Memory B cell (primary cell): ENCODE data around the gene CDC5L.

Source experiments
- ATAC-seq: fragments of 150-1000 bp; cut with Tn5 transposase; 2 replicates; pipeline ENCODE4 v1.10.0; 2021; ENCODE audit warnings: low read depth, mild to moderate bottlenecking, moderate library complexity
- DNase-seq, 2 donors: peaks; one replicate each; pipeline ENCODE4 v3.0.0; 2022; ENCODE audit warnings: low spot score in 2 of 2
- H3K27ac Mint-ChIP-seq: one replicate; pipeline ENCODE4 v1.8.0; 2022; ENCODE audit warnings: mild to moderate bottlenecking, moderate library complexity, mixed read lengths
- H3K27me3 Mint-ChIP-seq: one replicate; pipeline ENCODE4 v1.8.0; 2022; ENCODE audit warnings: mixed read lengths
- H3K36me3 Mint-ChIP-seq: one replicate; pipeline ENCODE4 v1.8.0; 2022; ENCODE audit warnings: mild to moderate bottlenecking, mixed read lengths
- H3K4me1 Mint-ChIP-seq: one replicate; pipeline ENCODE4 v1.8.0; 2022; ENCODE audit warnings: mixed read lengths
- H3K4me3 Mint-ChIP-seq: one replicate; pipeline ENCODE4 v1.8.0; 2022; ENCODE audit warnings: mild to moderate bottlenecking, moderate library complexity, mixed read lengths
- H3K9me3 Mint-ChIP-seq: one replicate; pipeline ENCODE4 v1.8.0; 2022; ENCODE audit warnings: mixed read lengths

The CDC5L gene

DNA sequence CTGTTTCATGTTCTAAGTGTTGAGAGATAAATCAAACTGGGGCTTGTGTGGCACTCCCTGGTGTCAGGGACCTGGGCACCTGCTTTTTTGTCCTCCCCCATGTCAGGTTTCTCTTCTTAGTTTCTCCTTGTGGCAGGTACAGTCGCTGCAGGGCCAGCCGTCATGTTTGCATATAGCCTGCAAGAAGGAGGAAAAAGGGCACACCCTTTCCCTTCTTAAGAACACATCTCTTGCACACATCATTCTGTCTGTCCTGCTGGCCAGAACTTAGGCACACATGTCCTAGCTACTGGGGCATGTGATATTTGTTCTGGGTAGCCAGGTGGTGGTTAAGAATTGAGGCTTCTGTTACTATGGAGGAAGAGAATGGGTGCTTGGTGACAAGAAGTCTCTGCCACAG lies 27.9 kb downstream of the CDC5L start:
- H3K9me3 Mint-ChIP-seq = peaks cover 1% of the 10 kb centered on the region
- no peaks in the 10 kb centered on the region for H3K27me3 Mint-ChIP-seq
- peak overlapping the region; percentile 21 for H3K4me3 Mint-ChIP-seq
- DNase-seq = no peak
- peaks cover 52% of the 10 kb centered on the region for H3K36me3 Mint-ChIP-seq
- H3K4me1 Mint-ChIP-seq = peaks cover 19% of the 10 kb centered on the region
- H3K27ac Mint-ChIP-seq = peak overlapping the region; percentile 9
- peak; percentile 62 for ATAC-seq

DNA sequence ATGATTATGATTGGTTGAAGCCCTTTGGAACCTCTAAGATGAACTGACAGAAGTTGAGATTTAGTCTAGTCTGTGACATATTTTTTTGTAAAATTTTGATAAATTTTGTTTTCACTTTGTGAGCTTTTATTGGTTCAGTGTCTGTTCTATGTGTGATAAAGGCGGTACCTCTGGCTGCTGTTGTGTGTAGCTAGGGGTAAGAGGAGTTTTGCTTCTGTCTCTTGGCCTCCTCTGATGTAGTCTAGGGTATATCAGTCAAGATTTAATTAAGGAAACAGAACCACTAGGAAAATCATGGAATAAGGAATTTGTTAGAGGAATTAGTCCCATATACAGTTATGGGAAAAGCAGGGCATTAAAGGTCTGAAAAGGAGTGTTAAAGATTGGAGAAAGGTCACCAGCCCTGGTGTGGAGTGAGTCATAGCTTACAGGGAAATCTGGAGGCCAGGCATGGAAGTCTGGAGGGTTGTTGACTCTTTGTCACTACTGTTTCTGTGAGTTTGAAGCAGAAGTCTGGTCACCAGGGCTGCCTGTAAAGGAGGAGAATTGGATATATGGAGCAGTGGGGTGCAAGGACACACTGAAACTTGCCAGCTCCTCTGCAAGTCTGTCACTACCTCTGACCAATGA lies 28.5 kb downstream of the CDC5L start:
- H3K36me3 Mint-ChIP-seq = peaks cover 54% of the 10 kb centered on the region
- ATAC-seq (no peak), DNase-seq (no peak)
- H3K27me3 Mint-ChIP-seq = no peaks in the 10 kb centered on the region
- H3K4me1 Mint-ChIP-seq = peaks cover 18% of the 10 kb centered on the region
- no peak overlapping the region for H3K4me3 Mint-ChIP-seq
- H3K9me3 Mint-ChIP-seq = peaks cover 1% of the 10 kb centered on the region
- H3K27ac Mint-ChIP-seq = no peak overlapping the region

DNA sequence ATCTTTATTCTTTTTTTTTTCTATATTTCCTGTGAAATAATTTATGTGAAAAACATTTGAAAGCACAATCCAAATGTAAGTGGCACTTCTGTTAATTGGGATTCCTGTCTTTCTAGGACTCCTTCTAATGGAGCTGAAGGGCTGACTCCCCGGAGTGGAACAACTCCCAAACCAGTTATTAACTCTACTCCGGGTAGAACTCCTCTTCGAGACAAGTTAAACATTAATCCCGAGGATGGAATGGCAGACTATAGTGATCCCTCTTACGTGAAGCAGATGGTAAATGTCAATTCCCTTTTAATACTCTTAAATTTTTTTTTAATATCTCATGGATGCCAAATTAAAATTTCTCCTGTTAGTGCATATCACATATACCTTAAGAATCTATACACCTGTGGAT lies 35.0 kb downstream of the CDC5L start:
- H3K36me3 Mint-ChIP-seq = peaks cover 38% of the 10 kb centered on the region
- no peak for ATAC-seq
- no peaks in the 10 kb centered on the region for H3K27me3 Mint-ChIP-seq
- H3K4me3 Mint-ChIP-seq = no peak overlapping the region
- H3K4me1 Mint-ChIP-seq = no peaks in the 10 kb centered on the region
- DNase-seq = no peak
- H3K9me3 Mint-ChIP-seq = no peaks in the 10 kb centered on the region
- no peak overlapping the region for H3K27ac Mint-ChIP-seq

DNA sequence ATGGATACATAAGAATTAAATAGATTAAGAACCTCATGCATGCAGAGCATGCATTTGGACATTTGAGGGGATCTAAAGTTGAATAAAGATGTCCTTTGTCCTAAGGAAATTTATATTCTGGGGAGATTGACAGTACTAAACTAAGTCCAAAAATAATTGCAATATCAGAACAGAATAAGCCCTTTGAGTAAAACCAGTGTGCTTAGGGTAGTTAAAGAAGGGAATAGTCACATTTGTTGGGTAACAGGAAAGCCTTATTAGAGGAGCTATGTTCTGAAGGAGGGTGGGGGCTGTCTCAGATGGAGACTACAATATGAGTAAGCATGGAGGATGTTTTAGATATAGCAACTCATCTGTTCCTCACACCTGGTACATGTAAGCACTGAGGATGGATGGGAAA lies 35.8 kb downstream of the CDC5L start:
- Mint-ChIP-seq H3K9me3 (no peaks in the 10 kb centered on the region), H3K27me3 (no peaks in the 10 kb centered on the region), H3K27ac (no peak overlapping the region), H3K4me1 (no peaks in the 10 kb centered on the region), H3K36me3 (peaks cover 36% of the 10 kb centered on the region), H3K4me3 (no peak overlapping the region)
- ATAC-seq (no peak), DNase-seq (no peak)

DNA sequence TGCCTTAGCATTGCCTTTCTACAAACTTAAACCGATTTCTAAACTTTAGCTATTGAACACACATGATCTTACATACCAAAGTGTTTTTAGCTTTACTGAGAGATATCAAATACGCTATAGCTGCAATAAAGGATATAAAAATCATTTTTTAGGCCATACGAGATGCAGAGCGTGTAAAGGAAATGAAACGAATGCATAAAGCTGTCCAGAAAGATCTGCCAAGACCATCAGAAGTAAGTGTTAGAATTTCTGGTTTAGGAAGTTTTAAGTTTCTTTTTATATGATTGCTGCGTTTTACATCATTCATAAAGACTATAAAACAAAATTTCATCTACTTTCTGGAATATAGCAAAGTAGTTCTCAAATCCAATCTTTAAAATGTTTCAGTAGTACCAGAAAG lies 38.4 kb downstream of the CDC5L start:
- Mint-ChIP-seq H3K9me3 (no peaks in the 10 kb centered on the region), H3K27ac (no peak overlapping the region), H3K4me3 (no peak overlapping the region), H3K27me3 (no peaks in the 10 kb centered on the region), H3K36me3 (peaks cover 35% of the 10 kb centered on the region), H3K4me1 (no peaks in the 10 kb centered on the region)
- DNase-seq = no peak
- ATAC-seq = no peak

DNA sequence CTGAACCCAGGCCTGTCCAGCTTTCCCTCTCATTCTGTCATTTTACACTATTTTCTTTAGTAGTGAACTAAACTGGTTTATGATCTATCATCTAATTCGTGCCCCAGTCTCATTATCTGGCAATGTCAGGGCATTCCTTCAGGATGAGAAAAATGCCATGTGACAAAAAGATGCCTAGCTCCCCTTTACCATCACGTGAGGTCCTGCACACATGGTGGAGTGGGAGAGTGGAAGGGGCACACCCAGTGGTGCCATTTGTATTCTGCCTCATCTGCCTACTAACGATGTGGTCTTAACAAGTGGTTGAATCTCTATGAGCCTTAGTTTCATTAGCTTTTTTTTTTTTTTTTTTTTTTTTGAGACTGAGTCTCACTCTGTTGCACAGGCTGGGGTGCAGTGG lies 41.2 kb downstream of the CDC5L start:
- ATAC-seq = no peak
- no peaks in the 10 kb centered on the region for H3K9me3 Mint-ChIP-seq
- no peaks in the 10 kb centered on the region for H3K27me3 Mint-ChIP-seq
- H3K4me1 Mint-ChIP-seq = peaks cover 2% of the 10 kb centered on the region
- H3K27ac Mint-ChIP-seq = no peak overlapping the region
- no peak overlapping the region for H3K4me3 Mint-ChIP-seq
- DNase-seq = no peak
- H3K36me3 Mint-ChIP-seq = peaks cover 28% of the 10 kb centered on the region

DNA sequence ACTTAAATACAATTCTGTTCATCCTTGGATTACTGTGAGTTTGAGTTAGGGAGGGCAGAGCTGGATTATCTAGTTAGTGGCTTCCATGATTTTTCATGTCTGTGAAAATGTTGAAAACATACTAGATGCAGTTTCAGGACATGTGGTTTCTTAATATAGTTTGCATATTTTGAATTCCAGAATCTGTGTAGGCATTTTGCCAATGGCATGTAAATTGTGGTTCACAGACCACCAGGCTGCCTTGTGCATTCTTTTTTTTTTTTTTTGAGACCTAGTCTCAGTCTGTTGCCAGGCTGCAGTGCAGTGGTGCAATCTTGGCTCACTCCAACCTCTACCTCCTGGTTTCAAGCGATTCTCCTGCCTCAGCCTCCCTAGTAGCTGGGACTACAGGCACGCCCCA lies 42.8 kb downstream of the CDC5L start:
- H3K27me3 Mint-ChIP-seq = no peaks in the 10 kb centered on the region
- no peak overlapping the region for H3K4me3 Mint-ChIP-seq
- peaks cover 2% of the 10 kb centered on the region for H3K4me1 Mint-ChIP-seq
- H3K27ac Mint-ChIP-seq = no peak overlapping the region
- H3K36me3 Mint-ChIP-seq = peaks cover 25% of the 10 kb centered on the region
- no peak for ATAC-seq
- DNase-seq = no peak
- H3K9me3 Mint-ChIP-seq = no peaks in the 10 kb centered on the region

DNA sequence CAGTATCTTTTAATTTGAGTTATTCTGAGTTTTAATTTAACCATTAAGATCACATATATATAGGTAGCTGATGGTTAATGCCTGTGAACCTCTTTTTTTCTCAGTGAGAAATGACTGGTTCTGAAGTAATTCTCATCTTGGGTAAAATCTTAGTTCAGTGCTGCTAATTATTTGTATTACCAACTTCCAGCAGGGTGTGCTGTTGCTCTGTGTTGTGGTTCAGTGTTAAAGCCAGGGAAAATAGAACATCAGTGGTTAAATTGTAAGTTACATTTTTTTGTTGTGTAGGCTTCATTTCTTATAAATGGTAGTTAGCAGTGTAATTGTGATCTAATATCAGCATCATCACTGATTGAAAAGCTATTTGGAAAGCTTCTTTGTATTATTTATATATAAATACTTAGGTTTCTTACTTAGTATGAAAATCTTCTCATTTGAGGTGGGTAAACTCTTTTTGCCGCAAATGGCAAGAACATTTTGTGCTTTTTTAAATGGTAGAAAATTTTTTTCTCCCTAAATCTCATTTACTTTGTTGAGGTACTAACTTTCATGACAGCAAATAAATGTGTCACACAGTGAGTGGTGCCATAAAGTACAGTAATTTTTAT lies 43.7 kb downstream of the CDC5L start:
- Mint-ChIP-seq H3K27me3 (no peaks in the 10 kb centered on the region), H3K36me3 (peaks cover 20% of the 10 kb centered on the region), H3K27ac (peak overlapping the region; percentile 45)

DNA sequence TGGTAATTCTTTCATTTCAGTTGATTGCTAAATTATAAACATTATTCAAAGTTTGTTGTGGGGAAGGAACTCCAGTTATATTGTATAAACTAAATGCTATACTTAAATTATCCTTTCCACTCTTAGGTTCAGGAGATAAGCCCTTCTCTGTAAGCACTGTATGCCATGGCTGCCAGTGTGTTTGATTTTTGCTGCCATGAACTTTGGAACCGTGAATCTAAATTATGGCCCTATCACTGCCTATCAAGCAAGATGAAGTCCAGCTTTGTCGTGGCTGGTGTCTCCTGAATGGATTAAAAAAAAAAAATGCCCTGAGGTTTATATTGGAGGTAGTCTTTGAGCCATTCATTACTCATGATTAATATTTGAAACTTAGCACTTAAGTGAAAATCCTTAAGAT lies 44.7 kb downstream of the CDC5L start:
- Mint-ChIP-seq H3K36me3 (peaks cover 17% of the 10 kb centered on the region), H3K27me3 (no peaks in the 10 kb centered on the region), H3K4me1 (peaks cover 2% of the 10 kb centered on the region), H3K27ac (no peak overlapping the region), H3K4me3 (no peak overlapping the region), H3K9me3 (no peaks in the 10 kb centered on the region)
- DNase-seq (no peak), ATAC-seq (no peak)

More for the DNA sequence above, 43.7 kb downstream of the CDC5L start:
- DNase-seq = peak in 1 of 2 donors; percentile 9
- Mint-ChIP-seq H3K9me3 (no peaks in the 10 kb centered on the region), H3K4me1 (peaks cover 2% of the 10 kb centered on the region), H3K4me3 (no peak overlapping the region)
- ATAC-seq = peak; percentile 52

DNA sequence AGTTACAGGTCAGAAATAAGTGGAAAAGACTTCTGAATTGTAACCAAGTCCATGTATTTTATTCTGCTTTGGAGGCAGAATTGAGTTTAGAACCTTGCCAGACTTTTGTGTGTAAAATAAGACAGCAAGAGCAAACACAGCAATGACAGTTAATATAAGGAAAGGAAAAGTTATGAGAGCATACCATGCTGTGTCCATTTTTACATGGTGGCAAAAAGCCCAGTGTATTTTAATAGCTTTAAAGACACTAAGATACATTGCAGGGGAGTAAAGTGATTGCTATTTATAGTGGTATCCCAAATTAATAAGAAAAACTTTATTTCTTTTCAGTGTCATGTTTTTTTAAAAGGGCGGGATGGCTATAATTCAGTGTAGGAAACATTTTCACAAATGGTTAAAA lies 45.2 kb downstream of the CDC5L start:
- DNase-seq = no peak
- H3K36me3 Mint-ChIP-seq = peaks cover 20% of the 10 kb centered on the region
- no peak overlapping the region for H3K4me3 Mint-ChIP-seq
- H3K27me3 Mint-ChIP-seq = no peaks in the 10 kb centered on the region
- H3K27ac Mint-ChIP-seq = no peak overlapping the region
- H3K9me3 Mint-ChIP-seq = no peaks in the 10 kb centered on the region
- ATAC-seq = no peak
- peaks cover 2% of the 10 kb centered on the region for H3K4me1 Mint-ChIP-seq

DNA sequence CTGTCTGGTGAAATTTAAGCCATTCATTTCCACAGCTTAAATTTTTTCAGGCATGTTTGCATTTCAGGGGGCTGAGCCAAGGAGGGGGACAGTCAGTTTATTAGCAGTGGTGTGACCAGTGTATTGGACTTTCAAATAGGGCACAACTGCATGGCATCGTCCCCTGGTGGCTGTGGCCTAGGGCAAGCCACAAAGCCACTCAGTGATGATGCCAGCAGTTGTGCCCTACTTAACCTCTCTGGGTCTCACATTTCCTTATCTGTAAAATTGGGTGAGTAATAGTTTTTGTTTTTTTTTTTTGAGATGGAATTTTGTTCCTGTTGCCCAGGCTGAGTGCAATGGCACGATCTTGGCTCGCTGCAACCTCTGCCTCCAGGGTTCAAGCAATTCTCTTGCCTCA lies 48.0 kb downstream of the CDC5L start:
- ATAC-seq (no peak), DNase-seq (no peak)
- no peaks in the 10 kb centered on the region for H3K9me3 Mint-ChIP-seq

DNA sequence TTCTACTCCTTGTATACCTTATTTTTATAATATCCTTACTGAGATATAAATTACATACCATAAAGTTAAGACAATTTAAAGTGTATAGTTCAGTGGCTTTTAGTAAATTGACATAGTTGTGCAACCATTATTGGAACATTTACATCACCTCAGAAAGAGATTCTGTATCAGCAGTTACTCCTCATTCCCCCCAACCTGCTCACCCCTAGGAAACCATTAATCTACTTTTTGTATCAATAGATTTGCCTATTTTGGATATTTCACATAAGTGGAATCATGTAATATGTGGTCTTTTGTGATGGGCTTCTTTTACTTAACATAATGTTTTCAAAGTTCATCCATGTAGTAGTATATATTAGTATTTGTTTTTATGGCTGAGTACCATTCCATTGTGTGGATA lies 51.3 kb downstream of the CDC5L start:
- no peak overlapping the region for H3K4me3 Mint-ChIP-seq
- no peak for ATAC-seq
- H3K36me3 Mint-ChIP-seq = peaks cover 49% of the 10 kb centered on the region
- DNase-seq = no peak
- peaks cover 14% of the 10 kb centered on the region for H3K9me3 Mint-ChIP-seq
- no peak overlapping the region for H3K27ac Mint-ChIP-seq
- peaks cover 4% of the 10 kb centered on the region for H3K4me1 Mint-ChIP-seq
- no peaks in the 10 kb centered on the region for H3K27me3 Mint-ChIP-seq

More for the DNA sequence above, 48.0 kb downstream of the CDC5L start:
- Mint-ChIP-seq H3K4me3 (no peak overlapping the region), H3K4me1 (peaks cover 2% of the 10 kb centered on the region), H3K27ac (no peak overlapping the region), H3K36me3 (peaks cover 30% of the 10 kb centered on the region), H3K27me3 (no peaks in the 10 kb centered on the region)

DNA sequence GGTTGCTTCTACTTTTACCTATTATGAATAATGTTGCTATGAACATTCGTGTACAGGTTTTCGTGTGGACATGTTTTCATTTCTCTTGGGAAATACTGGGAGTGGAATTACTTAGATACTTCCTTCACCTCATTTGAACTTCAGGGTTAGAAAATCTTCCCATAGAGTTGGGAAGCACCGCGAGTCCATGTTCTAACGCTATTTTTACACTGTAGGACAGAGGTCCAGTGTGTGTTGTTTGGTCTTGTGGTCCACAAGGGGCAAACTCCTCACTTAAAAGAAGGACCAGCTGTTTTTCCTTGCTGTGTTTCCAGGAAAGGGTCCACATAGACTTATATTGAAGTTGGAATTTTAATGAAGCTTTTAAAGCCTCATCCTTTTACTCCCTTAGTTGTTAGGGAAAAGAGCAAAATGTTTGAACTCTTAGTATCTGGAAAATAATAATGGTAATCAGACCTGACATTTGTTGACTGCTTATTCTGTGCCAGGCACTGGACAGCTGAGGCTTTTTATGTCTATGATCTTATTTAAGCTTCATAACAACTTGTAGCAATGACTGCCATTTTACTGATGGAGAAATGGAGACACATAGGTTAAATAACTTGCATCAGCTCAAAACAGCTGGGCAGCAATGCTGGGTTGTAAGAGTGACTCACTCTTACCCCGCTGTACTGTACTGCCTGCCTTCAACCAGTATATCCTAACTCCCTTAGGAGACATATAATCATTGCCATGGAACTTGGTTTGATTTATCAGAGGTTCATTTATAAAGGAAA lies 52.0 kb downstream of the CDC5L start:
- DNase-seq = no peak
- Mint-ChIP-seq H3K9me3 (peaks cover 14% of the 10 kb centered on the region), H3K4me1 (peaks cover 7% of the 10 kb centered on the region), H3K36me3 (peaks cover 50% of the 10 kb centered on the region), H3K27me3 (no peaks in the 10 kb centered on the region), H3K4me3 (no peak overlapping the region), H3K27ac (no peak overlapping the region)
- ATAC-seq = no peak

DNA sequence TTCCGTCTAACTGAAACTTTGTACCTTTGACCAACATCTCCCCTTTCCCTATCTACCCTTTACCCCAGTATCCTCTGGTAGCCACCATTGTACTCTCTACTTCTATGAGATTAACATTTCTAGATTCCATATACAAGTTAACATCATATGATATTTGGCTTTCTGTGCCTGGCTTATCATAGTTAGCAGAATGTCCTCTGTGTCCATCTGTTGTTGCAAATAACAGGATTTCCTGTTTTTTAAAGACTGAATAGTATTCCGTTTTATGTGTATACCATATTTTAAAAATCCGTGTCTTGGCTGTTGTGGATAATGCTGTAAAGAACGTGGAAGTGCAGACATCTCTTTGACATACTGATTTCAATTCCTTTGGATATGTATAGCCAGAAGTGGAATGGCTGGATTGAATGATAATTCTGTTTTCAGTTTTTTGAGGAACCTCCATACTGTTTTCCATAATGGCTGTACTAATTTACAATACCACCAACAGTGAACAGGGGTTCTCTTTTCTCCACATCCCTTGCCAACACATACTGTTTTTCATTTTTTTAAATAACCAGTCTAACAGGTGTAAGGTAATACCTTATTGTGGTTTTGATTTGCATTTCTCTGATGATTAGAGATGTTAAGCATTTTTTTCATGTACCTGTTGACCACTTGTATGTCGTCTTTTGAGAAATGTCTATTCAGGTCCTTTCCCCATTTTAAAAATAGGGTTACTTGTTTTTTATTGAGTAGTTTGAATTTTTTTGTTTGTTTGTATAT lies 53.8 kb downstream of the CDC5L start:
- H3K27ac Mint-ChIP-seq = no peak overlapping the region

More for the DNA sequence above, 53.8 kb downstream of the CDC5L start:
- Mint-ChIP-seq H3K4me3 (no peak overlapping the region), H3K36me3 (peaks cover 61% of the 10 kb centered on the region), H3K4me1 (peaks cover 7% of the 10 kb centered on the region), H3K9me3 (peaks cover 14% of the 10 kb centered on the region), H3K27me3 (no peaks in the 10 kb centered on the region)
- ATAC-seq (no peak), DNase-seq (no peak)
